Lung (tissue), 12 donors: ENCODE results near the gene SESN1. TPM values are rescaled to one million over a fixed set of nuclear protein-coding genes. Genes with fewer than 3 reads are reported as not detected.

Source experiments
- ATAC-seq: fragments of 200-7000 bp; cut with Tn5 transposase; one replicate; pipeline ENCODE4 v1.9.1; 2020; ENCODE audit warnings: moderate number of reproducible peaks; ENCODE audit not compliant: insufficient read depth, low FRiP score
- DNase-seq, 3 donors: peaks; one replicate each; pipeline ENCODE4 v3.0.0-alpha.2; 2013 to 2017
- H3K27ac ChIP-seq, 2 donors: one replicate each; pipeline ENCODE4 v1.5.1; 2013; ENCODE audit warnings: mild to moderate bottlenecking in 2 of 2, moderate library complexity in 2 of 2, control low read depth in 1 of 2, inconsistent platforms in 1 of 2, low read depth in 1 of 2, low read length in 1 of 2
- H3K27me3 ChIP-seq, 3 donors: one replicate each; pipeline ENCODE4 v1.5.1; 2013; ENCODE audit warnings: low read length in 2 of 3; ENCODE audit not compliant: control insufficient read depth in 3 of 3, insufficient read depth in 3 of 3
- H3K36me3 ChIP-seq, 4 donors: one replicate each; pipeline ENCODE4 v1.5.1; 2013; ENCODE audit warnings: low read length in 4 of 4, mild to moderate bottlenecking in 1 of 4, moderate library complexity in 1 of 4; ENCODE audit not compliant: control insufficient read depth in 4 of 4, insufficient read depth in 4 of 4
- H3K4me1 ChIP-seq, 5 donors: one replicate each; pipeline ENCODE4 v1.5.1; 2013; ENCODE audit warnings: low read length in 5 of 5, mild to moderate bottlenecking in 2 of 5, moderate library complexity in 1 of 5; ENCODE audit not compliant: control insufficient read depth in 5 of 5, insufficient read depth in 5 of 5
- H3K4me3 ChIP-seq: one replicate; pipeline ENCODE4 v1.5.1; 2013; ENCODE audit warnings: mild to moderate bottlenecking, control low read depth, moderate library complexity
- H3K9ac ChIP-seq, 2 donors: one replicate each; pipeline ENCODE4 v1.5.1; 2013; ENCODE audit warnings: low read length in 2 of 2, control low read depth in 1 of 2; ENCODE audit not compliant: insufficient read depth in 1 of 2
- H3K9me3 ChIP-seq, 4 donors: one replicate each; pipeline ENCODE4 v1.5.1; 2013; ENCODE audit warnings: low read length in 3 of 4, mild to moderate bottlenecking in 1 of 4, moderate library complexity in 1 of 4; ENCODE audit not compliant: control insufficient read depth in 4 of 4, insufficient read depth in 3 of 4
- CTCF ChIP-seq: IDR thresholded peaks from 2 replicates; pipeline ENCODE4 v1.5.1; 2012; ENCODE audit warnings: mild to moderate bottlenecking; ENCODE audit errors: control extremely low read depth, extremely low read depth
- WGBS, 2 donors: extraction: QIAGEN DNeasy Blood & Tissue Kit; methylation state at CpG; one replicate each; pipeline ENCODE4 v1.1.7; 2013; 5-methylcytosine and 5-hydroxymethylcytosine counted together
- polyA plus RNA-seq, 2 donors: library from polyadenylated mRNA; stranded (reverse); fragments of 200-250 nt; gene quantifications; one replicate each; pipeline ENCODE4 v1.2.1, GENCODE V29; 2013
- total RNA-seq, 2 donors: library from RNA; depleted of rRNA in 1 of 2; stranded (reverse); fragments of >200 nt in 1 of 2; gene quantifications; one replicate each; pipeline ENCODE4 v1.2.1, GENCODE V29; 2014 to 2021
- donor health status: control.
- donor health status: control.
- donor health status: Bipolar disorder and iron deficiency.
- donor health status: healthy.
- donor health status: DM: yes; HTN: yes; CAD: no.

The SESN1 gene
- total and polyA plus RNA-seq, 4 donors: 12.9 to 69.8 (median 21.0) TPM

DNA sequence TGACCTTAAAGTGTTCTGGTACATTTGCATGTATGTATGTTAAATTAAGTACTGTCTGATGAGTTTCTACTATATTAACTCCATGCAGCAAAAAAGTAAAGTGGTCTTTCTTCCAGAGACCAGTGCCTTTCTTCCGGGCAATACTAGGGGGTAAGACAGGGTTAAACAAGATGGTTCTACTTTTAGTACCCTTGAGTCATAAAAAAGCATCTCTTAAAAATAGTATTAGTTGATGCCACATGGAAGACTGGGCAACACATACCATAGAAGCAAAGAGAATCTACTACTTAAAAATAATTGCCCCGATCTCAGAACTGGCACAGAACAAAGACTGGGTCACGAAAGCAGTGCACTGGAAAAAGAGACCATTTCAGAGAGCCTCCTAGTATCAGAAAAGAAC is 66.2 kb downstream of the SESN1 start:
- no peaks in the 10 kb centered on the region for H3K36me3 ChIP-seq
- no peak overlapping the region for H3K9ac ChIP-seq
- no peaks in the 10 kb centered on the region for H3K27me3 ChIP-seq
- no peak overlapping the region for H3K27ac ChIP-seq
- ATAC-seq (no peak), DNase-seq (no peak)
- H3K4me1 ChIP-seq: peaks cover 0 to 27% (median 0%) of the 10 kb centered on the region in 5 donors
- no peak for TF ChIP-seq CTCF
- no peaks in the 10 kb centered on the region for H3K9me3 ChIP-seq
- 98 to 100% methylated on average over 3 of the region's 3 CpGs for WGBS, 2 donors
- no peak overlapping the region for H3K4me3 ChIP-seq

GRCh38 chr6:109027964-109028363 is 66.7 kb downstream of the SESN1 start:
- H3K27ac ChIP-seq: no peak overlapping the region
- no peaks in the 10 kb centered on the region for H3K27me3 ChIP-seq
- no peak for TF ChIP-seq CTCF
- H3K4me1 ChIP-seq: peaks cover 0 to 29% (median 0%) of the 10 kb centered on the region in 5 donors
- no peaks in the 10 kb centered on the region for H3K36me3 ChIP-seq
- no peak overlapping the region for H3K9ac ChIP-seq
- no peak overlapping the region for H3K4me3 ChIP-seq
- DNase-seq (no peak), ATAC-seq (no peak)
- no peaks in the 10 kb centered on the region for H3K9me3 ChIP-seq

DNA sequence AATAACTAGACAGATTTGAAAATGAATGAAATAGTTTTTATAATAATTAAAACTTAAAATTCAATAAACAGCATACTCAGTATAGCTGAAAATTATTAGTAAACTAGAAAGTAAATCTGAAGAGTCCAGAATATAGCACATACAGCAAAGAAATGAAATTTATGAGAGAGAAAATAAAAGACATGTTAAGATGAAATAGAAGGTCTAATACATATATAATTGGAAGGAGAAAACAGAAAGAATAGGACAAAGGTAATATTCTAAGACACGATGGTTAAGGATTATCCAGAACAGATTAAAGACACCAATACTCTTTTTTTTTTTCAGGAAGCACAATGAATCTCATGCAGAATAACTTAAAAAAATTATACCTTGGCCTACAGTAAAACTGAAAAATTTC is 69.0 kb downstream of the SESN1 start:
- Histone ChIP-seq H3K36me3 (no peaks in the 10 kb centered on the region), H3K9ac (no peak overlapping the region), H3K27ac (no peak overlapping the region), H3K27me3 (no peaks in the 10 kb centered on the region), H3K4me3 (no peak overlapping the region), H3K9me3 (no peaks in the 10 kb centered on the region), H3K4me1 (peaks cover 0 to 22% (median 0%) of the 10 kb centered on the region in 5 donors)
- DNase-seq: no peak
- TF ChIP-seq CTCF: no peak
- whole genome bisulfite sequencing, 2 donors: 97 to 98% methylated on average over 1 of the region's 1 CpG
- ATAC-seq: no peak

DNA sequence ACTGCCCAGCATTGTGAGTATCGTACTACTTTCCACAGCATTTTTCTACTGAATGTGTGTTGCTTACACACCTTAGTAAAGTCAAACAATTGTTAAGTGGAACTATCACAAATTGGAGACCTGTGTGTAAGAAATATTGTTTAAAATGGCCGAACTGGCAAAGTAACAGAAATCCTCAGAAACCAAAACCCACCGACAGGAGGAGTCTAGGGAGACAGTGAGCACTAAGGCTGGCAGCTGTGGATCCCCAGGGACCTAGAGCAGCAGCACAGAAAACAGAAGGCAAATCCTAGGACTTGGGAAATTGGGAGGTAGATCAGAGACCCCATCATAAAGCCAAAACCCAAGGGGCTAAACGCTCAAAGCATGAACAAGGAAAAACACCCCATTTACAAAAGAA is 69.9 kb downstream of the SESN1 start:
- Histone ChIP-seq H3K9ac (no peak overlapping the region), H3K9me3 (no peaks in the 10 kb centered on the region), H3K27ac (no peak overlapping the region), H3K4me1 (peaks cover 0 to 18% (median 0%) of the 10 kb centered on the region in 5 donors), H3K36me3 (no peaks in the 10 kb centered on the region), H3K4me3 (no peak overlapping the region), H3K27me3 (no peaks in the 10 kb centered on the region)
- 94% methylated on average over 4 of the region's 4 CpGs for WGBS, 2 donors
- DNase-seq (no peak), ATAC-seq (no peak)
- TF ChIP-seq CTCF: no peak
